Panc1 (cell line): ENCODE measurements around the gene YOD1. TPM values are rescaled to one million over a fixed set of nuclear protein-coding genes. Genes with fewer than 3 reads are reported as not detected.

Experiments used
- ATAC-seq: fragments of 200-7000 bp; cut with Tn5 transposase; 2 replicates; pipeline ENCODE4 v1.9.1; 2020; ENCODE audit warnings: mild to moderate bottlenecking, moderate library complexity
- BruUV-seq: library from RNA; stranded (reverse); fragments of 400-500 nt; replicated peaks from 2 replicates; lab custom pipeline; 2021; lab: Mats Ljungman, UMichigan
- CTCF ChIA-PET: fragments of 300-600 bp; sonication (Branson Sonifier 250); formaldehyde crosslinking; loops from one replicate; lab custom pipeline; 2022; ENCODE audit warnings: antibody characterized with exemption; lab: Charles Lee
- POLR2A ChIA-PET: fragments of 300-600 bp; sonication (Branson Sonifier 250); formaldehyde crosslinking; loops from one replicate; lab custom pipeline; 2022; ENCODE audit warnings: antibody characterized with exemption; lab: Charles Lee
- DNase-seq: peaks from one replicate; pipeline ENCODE4 v3.0.0-alpha.2; 2010; ENCODE audit warnings: low read depth, low spot score
- H3K27ac ChIP-seq: 2 replicates; pipeline ENCODE4 v1.5.1; 2011; ENCODE audit warnings: mild to moderate bottlenecking, low read length, inconsistent platforms
- H3K27me3 ChIP-seq: fragments of 200-500 bp; sonication (Bioruptor generic); 2 replicates; pipeline ENCODE4 v1.6.0; 2014; ENCODE audit warnings: low read length, inconsistent platforms; ENCODE audit not compliant: control insufficient read depth, insufficient read depth
- H3K36me3 ChIP-seq: fragments of 200-500 bp; sonication (Bioruptor generic); 2 replicates; pipeline ENCODE4 v1.5.1; 2014; ENCODE audit warnings: inconsistent platforms, mild to moderate bottlenecking, low read length, moderate library complexity; ENCODE audit not compliant: control insufficient read depth, insufficient read depth
- H3K4me1 ChIP-seq: 2 replicates; pipeline ENCODE4 v1.5.1; 2011; ENCODE audit warnings: inconsistent platforms, mild to moderate bottlenecking, low read length, moderate library complexity; ENCODE audit not compliant: control insufficient read depth, insufficient read depth
- H3K4me3 ChIP-seq, 2 experiments: 2 replicates each; pipeline ENCODE4 v1.5.1; 2011 to 2012; ENCODE audit warnings: low read depth in 2 of 2, low read length in 2 of 2, mild to moderate bottlenecking in 2 of 2, inconsistent platforms in 1 of 2, moderate library complexity in 1 of 2
- H3K9me3 ChIP-seq: fragments of 200-500 bp; sonication (Bioruptor generic); 2 replicates; pipeline ENCODE4 v1.5.1; 2014; ENCODE audit warnings: low read depth, mild to moderate bottlenecking, inconsistent platforms, low read length, moderate library complexity; ENCODE audit not compliant: control insufficient read depth, insufficient read depth
- POLR2AphosphoS5 ChIP-seq: IDR thresholded peaks from 2 replicates; pipeline ENCODE4 v1.6.1; 2012; ENCODE audit warnings: mild to moderate bottlenecking, low read depth, low read length, moderate library complexity
- SIN3A ChIP-seq: IDR thresholded peaks from 2 replicates; pipeline ENCODE4 v1.6.1; 2012; ENCODE audit warnings: low read depth, mild to moderate bottlenecking, low read length, moderate library complexity, borderline replicate concordance; ENCODE audit not compliant: insufficient read depth
- TCF7L2 ChIP-seq: IDR thresholded peaks from 2 replicates; pipeline ENCODE4 v1.6.1; 2011; ENCODE audit warnings: mild to moderate bottlenecking, low read depth, low read length, inconsistent platforms
- in situ Hi-C: cut with HindIII; loops from 2 replicates; pipeline ENCODE4 v1.10.0; 2016; ENCODE audit warnings: low sequenced_read_pairs, low pct_unique_long_range_greater_than_20kb
- intact Hi-C: fragments of 100-400 bp; cut with micrococcal nuclease; formaldehyde crosslinking; loops from one replicate; pipeline ENCODE4 v1.10.0; 2022; ENCODE audit not compliant: unreplicated experiment
- total RNA-seq: library from RNA; stranded (reverse); gene quantifications from one replicate; pipeline ENCODE4 v1.2.1, GENCODE V29; 2021; ENCODE audit not compliant: unreplicated experiment
- TF ChIP-seq, protein P1 (sequence below), 2 experiments: IDR thresholded peaks; 2 replicates each; pipeline ENCODE4 v1.6.1; 2011 to 2012; ENCODE audit warnings: low read depth in 2 of 2, control low read depth in 1 of 2, low read length in 1 of 2, mild to moderate bottlenecking in 1 of 2, moderate library complexity in 1 of 2; ENCODE audit not compliant: insufficient read depth in 1 of 2
- TF ChIP-seq, protein P2 (sequence below): fragments of 450-650 bp; IDR thresholded peaks from 2 replicates; pipeline ENCODE4 v1.5.1; 2017; ENCODE audit warnings: mild to moderate bottlenecking

Gene YOD1
- total RNA-seq, 1 experiment from 2014 or later = 7.1 TPM

DNA sequence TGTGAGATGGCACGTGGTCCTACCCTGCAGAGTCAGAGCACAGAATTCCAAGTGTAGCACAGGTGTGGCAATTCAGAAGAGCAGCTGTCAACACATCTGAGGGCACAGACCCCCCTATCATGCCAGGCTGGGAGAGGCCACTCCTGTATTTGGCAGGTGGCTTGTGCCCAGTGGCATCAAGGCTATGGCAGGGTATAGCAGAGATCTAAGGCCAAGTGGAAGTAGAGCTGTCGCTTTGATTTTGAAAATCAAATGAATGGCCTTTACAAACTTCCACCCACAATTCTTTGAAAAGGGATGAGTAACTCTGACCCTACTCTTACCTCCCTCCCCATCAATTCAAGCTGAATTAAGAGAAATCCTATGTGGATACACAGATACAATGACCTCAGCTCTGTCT, 31.8 kb downstream of the YOD1 start:
- ATAC-seq (no peak), DNase-seq (no peak)
- H3K4me3 ChIP-seq = no peak overlapping the region
- no peaks in the 10 kb centered on the region for H3K9me3 ChIP-seq
- POLR2A ChIA-PET = no interaction called here
- intact Hi-C loops (no loop called here), in situ Hi-C loops (no loop called here)
- no peak overlapping the region for H3K27ac ChIP-seq
- CTCF ChIA-PET = no interaction called here
- H3K36me3 ChIP-seq = no peaks in the 10 kb centered on the region
- TF ChIP-seq TCF7L2 (no peak), POLR2AphosphoS5 (no peak), SIN3A (no peak)
- TF ChIP-seq, protein P1, sequence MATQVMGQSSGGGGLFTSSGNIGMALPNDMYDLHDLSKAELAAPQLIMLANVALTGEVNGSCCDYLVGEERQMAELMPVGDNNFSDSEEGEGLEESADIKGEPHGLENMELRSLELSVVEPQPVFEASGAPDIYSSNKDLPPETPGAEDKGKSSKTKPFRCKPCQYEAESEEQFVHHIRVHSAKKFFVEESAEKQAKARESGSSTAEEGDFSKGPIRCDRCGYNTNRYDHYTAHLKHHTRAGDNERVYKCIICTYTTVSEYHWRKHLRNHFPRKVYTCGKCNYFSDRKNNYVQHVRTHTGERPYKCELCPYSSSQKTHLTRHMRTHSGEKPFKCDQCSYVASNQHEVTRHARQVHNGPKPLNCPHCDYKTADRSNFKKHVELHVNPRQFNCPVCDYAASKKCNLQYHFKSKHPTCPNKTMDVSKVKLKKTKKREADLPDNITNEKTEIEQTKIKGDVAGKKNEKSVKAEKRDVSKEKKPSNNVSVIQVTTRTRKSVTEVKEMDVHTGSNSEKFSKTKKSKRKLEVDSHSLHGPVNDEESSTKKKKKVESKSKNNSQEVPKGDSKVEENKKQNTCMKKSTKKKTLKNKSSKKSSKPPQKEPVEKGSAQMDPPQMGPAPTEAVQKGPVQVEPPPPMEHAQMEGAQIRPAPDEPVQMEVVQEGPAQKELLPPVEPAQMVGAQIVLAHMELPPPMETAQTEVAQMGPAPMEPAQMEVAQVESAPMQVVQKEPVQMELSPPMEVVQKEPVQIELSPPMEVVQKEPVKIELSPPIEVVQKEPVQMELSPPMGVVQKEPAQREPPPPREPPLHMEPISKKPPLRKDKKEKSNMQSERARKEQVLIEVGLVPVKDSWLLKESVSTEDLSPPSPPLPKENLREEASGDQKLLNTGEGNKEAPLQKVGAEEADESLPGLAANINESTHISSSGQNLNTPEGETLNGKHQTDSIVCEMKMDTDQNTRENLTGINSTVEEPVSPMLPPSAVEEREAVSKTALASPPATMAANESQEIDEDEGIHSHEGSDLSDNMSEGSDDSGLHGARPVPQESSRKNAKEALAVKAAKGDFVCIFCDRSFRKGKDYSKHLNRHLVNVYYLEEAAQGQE (IDR thresholded peaks at IDR 0.05; ENCODE audit: insufficient read depth in 1 of 2, low read depth in 2 of 2, low read length in 1 of 2) = no peak
- TF ChIP-seq, protein P2, sequence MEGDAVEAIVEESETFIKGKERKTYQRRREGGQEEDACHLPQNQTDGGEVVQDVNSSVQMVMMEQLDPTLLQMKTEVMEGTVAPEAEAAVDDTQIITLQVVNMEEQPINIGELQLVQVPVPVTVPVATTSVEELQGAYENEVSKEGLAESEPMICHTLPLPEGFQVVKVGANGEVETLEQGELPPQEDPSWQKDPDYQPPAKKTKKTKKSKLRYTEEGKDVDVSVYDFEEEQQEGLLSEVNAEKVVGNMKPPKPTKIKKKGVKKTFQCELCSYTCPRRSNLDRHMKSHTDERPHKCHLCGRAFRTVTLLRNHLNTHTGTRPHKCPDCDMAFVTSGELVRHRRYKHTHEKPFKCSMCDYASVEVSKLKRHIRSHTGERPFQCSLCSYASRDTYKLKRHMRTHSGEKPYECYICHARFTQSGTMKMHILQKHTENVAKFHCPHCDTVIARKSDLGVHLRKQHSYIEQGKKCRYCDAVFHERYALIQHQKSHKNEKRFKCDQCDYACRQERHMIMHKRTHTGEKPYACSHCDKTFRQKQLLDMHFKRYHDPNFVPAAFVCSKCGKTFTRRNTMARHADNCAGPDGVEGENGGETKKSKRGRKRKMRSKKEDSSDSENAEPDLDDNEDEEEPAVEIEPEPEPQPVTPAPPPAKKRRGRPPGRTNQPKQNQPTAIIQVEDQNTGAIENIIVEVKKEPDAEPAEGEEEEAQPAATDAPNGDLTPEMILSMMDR = no peak
- H3K4me1 ChIP-seq = no peaks in the 10 kb centered on the region
- no TSS peak for BruUV-seq
- no peaks in the 10 kb centered on the region; the same call in 1 of the 2 replicates for H3K27me3 ChIP-seq

DNA sequence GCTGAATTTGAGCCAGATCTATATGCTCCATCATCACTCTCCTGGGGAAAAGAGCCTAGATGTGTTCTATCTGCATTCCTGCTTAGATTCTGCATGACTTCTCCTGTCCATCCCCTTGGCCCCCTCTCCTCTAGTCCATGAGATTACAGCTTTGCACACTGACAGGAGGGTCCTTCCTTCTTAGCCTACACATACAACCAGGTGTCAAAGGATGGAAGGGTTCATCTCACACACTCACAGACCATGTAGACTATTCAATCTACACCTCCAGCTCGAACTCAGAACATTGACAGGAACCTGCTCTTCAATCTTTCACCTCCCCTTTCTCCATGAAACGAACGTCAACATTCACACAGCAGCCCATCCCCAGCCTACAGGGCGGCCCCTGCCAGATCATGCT, 32.3 kb downstream of the YOD1 start:
- in situ Hi-C loops (no loop called here), intact Hi-C loops (no loop called here)
- POLR2A ChIA-PET = no interaction called here

More for the DNA sequence above, 32.3 kb downstream of the YOD1 start:
- Histone ChIP-seq H3K27ac (no peak overlapping the region), H3K36me3 (no peaks in the 10 kb centered on the region), H3K27me3 (no peaks in the 10 kb centered on the region; the same call in 1 of the 2 replicates), H3K4me3 (no peak overlapping the region), H3K9me3 (no peaks in the 10 kb centered on the region), H3K4me1 (no peaks in the 10 kb centered on the region)
- TF ChIP-seq SIN3A (no peak), TCF7L2 (no peak), POLR2AphosphoS5 (no peak)
- TF ChIP-seq, protein P2 = no peak
- TF ChIP-seq, protein P1 (IDR thresholded peaks at IDR 0.05; ENCODE audit: insufficient read depth in 1 of 2, low read depth in 2 of 2, low read length in 1 of 2) = no peak
- no peak for ATAC-seq
- no TSS peak for BruUV-seq
- CTCF ChIA-PET = no interaction called here
- no peak for DNase-seq
